ENCODE measurements around the gene VSIG10L.

The VSIG10L gene

GRCh38 chr19:51341976-51342580 is at the start of gene VSIG10L:
VSIG10L (minus strand) TSS chr19:51342139; CDS start chr19:51342124, 15 bp downstream.
- DNase-seq (ENCODE audit: low read depth in 1 of 2, low spot score in 1 of 2): no peak

DNA sequence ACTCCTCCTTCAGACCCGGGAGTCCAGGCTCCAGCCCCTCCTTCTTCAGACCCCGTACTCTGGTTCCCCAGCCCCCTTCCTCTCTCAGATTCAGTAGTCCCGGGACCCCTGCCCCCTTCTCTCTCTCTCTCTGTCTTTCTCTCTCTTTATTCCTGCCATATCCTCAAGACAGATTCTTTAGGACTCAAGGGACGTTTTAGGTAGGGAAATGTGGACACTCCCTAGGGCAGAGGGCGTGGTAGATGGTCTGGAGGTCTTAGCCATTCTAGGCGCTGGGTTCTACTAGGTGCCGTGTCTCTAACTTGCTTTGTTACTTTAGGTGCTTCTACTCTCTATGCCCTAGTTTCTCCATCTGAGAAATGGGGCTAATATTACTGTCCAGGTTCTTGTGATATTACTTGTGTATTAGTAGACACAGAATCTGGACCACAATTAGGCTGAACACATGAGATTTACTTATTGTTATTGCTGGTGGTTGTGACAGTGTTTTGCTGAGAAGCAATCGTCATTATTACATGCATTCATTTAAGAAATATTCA is 49.2 kb upstream of the VSIG10L start:
- no peak for DNase-seq (ENCODE audit: low read depth in 1 of 2, low spot score in 1 of 2)

GRCh38 chr19:51389143-51389542 is 47.2 kb upstream of the VSIG10L start:
- no peak for DNase-seq (ENCODE audit: low read depth in 1 of 2, low spot score in 1 of 2)

DNA sequence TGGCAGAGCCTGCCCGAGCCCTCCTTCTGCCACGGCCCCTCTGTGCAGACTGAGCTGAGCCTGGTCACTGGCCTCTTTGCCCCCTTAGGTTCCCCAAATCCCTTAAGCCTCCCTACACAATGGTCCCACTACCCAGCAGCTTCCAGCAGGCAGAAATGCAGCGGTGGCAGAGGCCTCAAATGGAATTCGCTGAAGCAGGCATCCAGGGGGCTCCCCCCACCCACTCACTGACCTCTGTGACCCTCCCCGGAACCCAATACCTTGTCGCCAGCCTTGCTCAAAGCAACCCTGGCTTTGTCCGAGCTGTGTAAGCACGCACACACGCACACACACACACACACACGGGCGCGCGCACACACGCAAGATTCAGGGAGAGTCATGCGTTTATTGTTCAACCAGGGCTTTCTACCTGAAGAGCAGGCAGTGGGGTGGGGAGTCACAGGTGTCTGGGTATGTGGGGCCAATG is 46.0 kb upstream of the VSIG10L start, which contains the start of gene LIM2:
Gene LIM2 (minus strand): TSS at position 51 of the 466 bp plus-strand sequence. CDS start 531 bp downstream, outside the sequence.
- no peak for DNase-seq (ENCODE audit: low read depth in 1 of 2, low spot score in 1 of 2)

GRCh38 chr19:51386882-51387520 is 45.1 kb upstream of the VSIG10L start:
- DNase-seq (ENCODE audit: low read depth in 1 of 2, low spot score in 1 of 2): no peak

- DNase-seq (ENCODE audit: low read depth in 1 of 2, low spot score in 1 of 2): no peak
Measured at GRCh38 chr19:51382004-51382403, 40.1 kb upstream of the VSIG10L start.

DNA sequence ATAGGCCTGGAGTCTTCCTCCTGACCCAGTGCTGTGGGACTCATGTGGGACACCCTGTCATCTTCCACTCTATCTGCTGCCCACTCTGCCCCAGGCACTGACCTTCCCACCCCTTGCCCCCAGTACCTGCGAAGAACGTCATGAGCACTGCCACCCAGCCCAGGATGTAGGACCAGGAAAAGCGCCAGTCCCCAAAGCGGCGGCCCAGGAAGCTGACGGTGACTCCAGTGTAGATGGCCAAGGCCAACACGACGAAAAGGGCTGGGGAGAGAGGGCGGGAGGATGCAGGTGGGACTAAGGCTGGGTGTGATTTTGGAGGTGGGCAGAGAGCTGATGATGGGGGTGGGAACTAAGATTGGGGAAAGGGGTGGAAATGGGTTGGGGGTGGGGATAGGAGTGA is 38.4 kb upstream of the VSIG10L start:
- DNase-seq (ENCODE audit: low read depth in 1 of 2, low spot score in 1 of 2): no peak

- no peak for DNase-seq (ENCODE audit: low read depth in 1 of 2, low spot score in 1 of 2)
Measured at GRCh38 chr19:51377422-51377821, 35.5 kb upstream of the VSIG10L start.

DNA sequence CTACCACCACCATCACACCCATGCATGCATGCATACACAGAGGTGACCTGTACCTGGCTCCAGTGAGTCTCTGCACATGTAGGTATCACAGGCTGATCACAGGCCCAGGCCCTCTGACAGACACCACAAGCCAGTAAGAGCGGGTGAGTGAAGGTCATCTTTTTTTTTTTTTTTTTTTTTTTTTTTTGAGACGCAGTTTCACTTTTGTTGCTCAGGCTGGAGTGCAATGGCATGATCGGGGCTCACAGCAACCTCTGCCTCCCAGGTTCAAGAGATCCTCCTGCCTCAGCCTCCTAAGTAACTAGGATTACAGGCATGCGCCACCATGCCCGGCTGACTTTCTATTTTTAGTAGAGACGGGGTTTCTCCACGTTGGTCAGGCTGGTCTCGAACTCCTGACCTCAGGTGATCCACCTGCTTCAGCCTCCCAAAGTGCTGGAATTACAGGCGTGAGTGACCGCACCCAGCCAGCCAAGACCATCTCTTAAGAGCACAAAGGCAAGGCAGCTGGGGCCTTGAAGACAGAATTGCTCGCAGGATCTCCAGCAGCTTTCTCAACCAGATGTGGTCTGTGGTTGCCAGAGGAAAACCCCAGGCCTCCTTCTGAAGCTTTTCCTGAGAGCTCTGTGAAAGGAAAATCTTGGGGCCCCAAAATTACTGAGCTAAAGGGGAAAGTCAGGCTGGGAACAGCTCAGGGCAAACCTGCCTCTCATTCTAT is 33.7 kb upstream of the VSIG10L start:
- DNase-seq (ENCODE audit: low read depth in 1 of 2, low spot score in 1 of 2): no peak

GRCh38 chr19:51372649-51373504 is 30.9 kb upstream of the VSIG10L start, which contains the start of gene NKG7:
NKG7 (minus strand) TSS chr19:51372654; CDS start chr19:51372535, 119 bp downstream.
- DNase-seq (ENCODE audit: low read depth in 1 of 2, low spot score in 1 of 2): peak in 1 of 2 donors; percentile 44

GRCh38 chr19:51372021-51372648 is 30.2 kb upstream of the VSIG10L start:
- DNase-seq (ENCODE audit: low read depth in 1 of 2, low spot score in 1 of 2): no peak

DNA sequence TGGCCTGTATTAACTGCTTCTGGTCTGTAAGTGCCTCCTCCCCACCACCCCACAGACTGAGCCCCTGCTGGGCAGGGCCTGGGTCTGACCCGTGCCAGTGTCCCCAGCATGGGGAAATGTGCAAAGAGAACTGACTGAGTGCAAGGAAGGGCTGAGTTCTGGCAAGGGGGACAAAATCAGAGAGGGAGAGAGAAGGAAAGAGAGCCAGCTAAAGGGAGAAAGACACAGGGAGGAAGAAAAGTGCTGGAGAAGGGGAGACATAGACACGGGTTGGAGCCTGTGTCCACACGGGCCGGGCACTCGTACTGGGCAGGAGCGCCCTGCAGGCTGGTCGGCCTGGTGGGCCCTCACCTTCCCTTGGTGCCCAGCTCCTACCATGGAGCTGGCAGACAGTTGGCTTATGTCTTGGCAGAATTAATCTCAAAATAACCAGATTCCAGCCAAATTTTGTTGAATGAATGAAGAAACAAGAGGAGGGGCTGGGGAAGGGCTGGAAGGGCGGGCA is 29.3 kb upstream of the VSIG10L start:
- no peak for DNase-seq (ENCODE audit: low read depth in 1 of 2, low spot score in 1 of 2)

DNA sequence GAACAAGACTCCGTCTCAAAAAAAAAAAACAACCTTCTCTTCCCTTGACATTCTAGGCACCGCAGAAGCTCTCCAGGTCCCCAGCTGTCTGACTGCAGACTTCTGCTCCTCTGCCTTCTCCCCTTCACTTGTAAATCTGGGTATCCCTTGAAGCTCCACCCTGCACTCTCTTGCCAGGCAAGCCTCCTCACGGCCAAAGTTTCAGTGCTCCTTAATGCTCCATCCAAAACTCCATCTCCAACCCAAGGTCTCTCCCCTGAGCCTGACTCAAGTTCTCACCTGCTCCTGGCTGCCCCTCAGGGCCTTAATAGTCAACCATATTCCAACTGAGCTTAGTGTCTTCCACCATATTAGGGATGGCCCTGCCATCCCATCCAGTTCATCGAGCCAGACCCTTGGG is 28.3 kb upstream of the VSIG10L start:
- DNase-seq (ENCODE audit: low read depth in 1 of 2, low spot score in 1 of 2): no peak

- DNase-seq (ENCODE audit: low read depth in 1 of 2, low spot score in 1 of 2): no peak
Measured at GRCh38 chr19:51368366-51369282, 26.7 kb upstream of the VSIG10L start, which contains the start of gene CLDND2. CLDND2 (minus strand) TSS chr19:51369003; CDS start chr19:51368577, 426 bp downstream.

DNA sequence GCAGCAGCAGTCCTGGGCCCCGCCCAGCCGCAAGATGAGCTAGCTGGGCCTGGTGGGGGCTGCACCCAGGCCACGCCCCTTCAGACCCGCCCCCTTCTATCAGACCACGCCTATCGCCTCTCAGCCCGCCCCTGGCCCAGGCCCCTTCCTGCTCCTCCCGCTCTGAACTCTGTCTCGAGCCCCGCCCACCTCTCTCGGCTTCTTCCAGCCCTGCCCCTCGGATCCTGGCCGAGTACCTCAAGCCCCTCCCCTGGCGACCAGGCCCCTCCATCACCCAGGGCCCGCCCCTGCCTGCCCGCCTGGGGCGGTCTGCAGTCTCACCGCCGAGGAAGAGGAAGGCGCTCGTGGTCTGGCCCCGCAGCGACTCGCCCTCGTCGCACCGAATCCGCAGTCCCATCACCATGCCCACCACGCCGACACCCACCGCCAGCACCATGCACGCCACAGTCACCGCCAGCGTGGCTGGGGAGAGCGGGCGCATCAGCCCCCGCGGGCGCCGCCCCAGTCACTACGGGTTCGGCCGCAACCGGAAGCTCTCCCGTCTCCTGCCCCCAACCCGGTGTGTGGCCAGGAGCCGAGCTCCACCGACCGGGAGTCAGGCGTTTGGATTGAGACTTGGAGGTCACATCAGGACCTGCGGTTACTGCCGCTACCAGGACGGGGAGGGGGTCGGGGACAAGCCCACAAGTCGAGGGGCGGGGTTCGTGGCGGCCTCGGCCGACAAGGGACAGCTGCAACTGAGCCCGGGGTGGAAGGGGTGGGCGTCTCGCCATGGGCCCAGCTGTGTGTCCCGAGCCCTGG is 25.8 kb upstream of the VSIG10L start:
- peak; percentile 88 to 96 for DNase-seq (ENCODE audit: low read depth in 1 of 2, low spot score in 1 of 2)

DNA sequence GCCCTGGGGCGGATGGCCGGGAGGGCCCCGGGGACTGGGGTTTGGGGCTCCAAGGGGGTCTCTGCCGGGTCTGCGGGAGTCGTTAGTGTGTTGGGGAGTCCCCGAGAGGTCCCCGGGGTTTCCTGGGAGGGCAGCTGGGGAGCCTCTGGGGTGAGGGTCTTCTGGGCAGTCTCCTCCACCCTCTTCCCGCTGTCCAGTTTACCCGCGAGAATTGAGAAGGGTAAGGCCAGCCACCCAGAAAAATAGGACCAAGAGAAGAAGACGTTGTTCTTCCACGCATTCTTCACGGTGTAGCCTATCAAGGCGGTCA is 25.3 kb upstream of the VSIG10L start:
- DNase-seq (ENCODE audit: low read depth in 1 of 2, low spot score in 1 of 2): no peak

- DNase-seq (ENCODE audit: low read depth in 1 of 2, low spot score in 1 of 2): peak; percentile 84 to 85
Measured at GRCh38 chr19:51366389-51367254, 24.7 kb upstream of the VSIG10L start.

All from stimulated activated CD4-positive, alpha-beta T cell treated with anti-CD3 and anti-CD28 coated beads, Interleukin-15, amount 100 ng/mL, for 1 hour (primary cell).